CD14-positive monocyte (primary cell): ENCODE data around the gene KEAP1. TPM values are rescaled to one million over a fixed set of nuclear protein-coding genes. Genes with fewer than 3 reads are reported as not detected.
A peak's percentile ranks its signal among the peaks of the same experiment; 100 is the strongest.

Experiments used
- DNase-seq, 3 donors: peaks; one replicate each; pipeline ENCODE4 v3.0.0-alpha.2; 2011 to 2022
- H2AFZ ChIP-seq: 2 replicates; pipeline ENCODE4 v1.6.0; 2012; ENCODE audit warnings: mild to moderate bottlenecking, low read depth, low read length, inconsistent platforms; ENCODE audit not compliant: insufficient read depth, poor library complexity, severe bottlenecking
- H3K27ac ChIP-seq, 2 donors: 1 replicate in 1 of 2; 2 replicates in 1 of 2; pipeline ENCODE4 v1.5.1; 2012 to 2013; ENCODE audit warnings: low read length in 2 of 2, control low read depth in 1 of 2, inconsistent platforms in 1 of 2, low read depth in 1 of 2, mild to moderate bottlenecking in 1 of 2
- H3K27me3 ChIP-seq, 2 donors: one replicate each; pipeline versions ENCODE4 v1.6.0 to v1.6.1; 2011 to 2013; ENCODE audit warnings: low read length in 2 of 2; ENCODE audit not compliant: control insufficient read depth in 2 of 2, insufficient read depth in 2 of 2
- H3K36me3 ChIP-seq, 2 donors: replicated peaks in 1 of 2; 1 replicate in 1 of 2; 2 replicates in 1 of 2; pipeline versions ENCODE4 v1.5.1 to v1.6.1; 2012 to 2013; ENCODE audit warnings: low read length in 2 of 2, control low read depth in 1 of 2, inconsistent platforms in 1 of 2, mild to moderate bottlenecking in 1 of 2; ENCODE audit not compliant: insufficient read depth in 2 of 2, control insufficient read depth in 1 of 2
- H3K4me1 ChIP-seq, 2 donors: 1 replicate in 1 of 2; 2 replicates in 1 of 2; pipeline versions ENCODE4 v1.5.1 to v1.6.1; 2012 to 2013; ENCODE audit warnings: low read length in 2 of 2, control low read depth in 1 of 2, inconsistent platforms in 1 of 2, mild to moderate bottlenecking in 1 of 2, moderate library complexity in 1 of 2; ENCODE audit not compliant: insufficient read depth in 2 of 2, control insufficient read depth in 1 of 2
- H3K4me2 ChIP-seq: replicated peaks from 2 replicates; pipeline ENCODE3; 2012; ENCODE audit warnings: low read length, moderate library complexity, mild to moderate bottlenecking; ENCODE audit not compliant: poor library complexity, severe bottlenecking; ENCODE audit errors: extremely low read depth
- H3K4me3 ChIP-seq, 3 experiments: fragments of 200-600 bp in 1 of 3; sonication (generic) in 1 of 3; replicated peaks in 1 of 3; 1 replicate in 2 of 3; 2 replicates in 1 of 3; pipeline ENCODE4 v1.5.1; 2011 to 2013; ENCODE audit warnings: low read length in 3 of 3, mild to moderate bottlenecking in 3 of 3, control low read depth in 2 of 3, low read depth in 2 of 3, inconsistent platforms in 1 of 3, moderate library complexity in 1 of 3
- H3K79me2 ChIP-seq: 2 replicates; pipeline ENCODE4 v1.6.0; 2012; ENCODE audit warnings: mild to moderate bottlenecking, control low read depth, inconsistent platforms, low read length, moderate library complexity; ENCODE audit not compliant: insufficient read depth
- H3K9ac ChIP-seq: 2 replicates; pipeline ENCODE4 v1.6.0; 2017; ENCODE audit warnings: low read length, mild to moderate bottlenecking; ENCODE audit not compliant: insufficient read depth, poor library complexity, severe bottlenecking
- H3K9me3 ChIP-seq, 2 donors: replicated peaks in 1 of 2; 1 replicate in 1 of 2; 2 replicates in 1 of 2; pipeline versions ENCODE4 v1.5.1 to v1.6.1; 2012 to 2013; ENCODE audit warnings: low read length in 2 of 2, control low read depth in 1 of 2; ENCODE audit not compliant: control insufficient read depth in 1 of 2, insufficient read depth in 1 of 2
- H4K20me1 ChIP-seq: 2 replicates; pipeline ENCODE4 v1.6.0; 2012; ENCODE audit warnings: mild to moderate bottlenecking, low read length, control low read depth, moderate library complexity; ENCODE audit not compliant: insufficient read depth
- H3K27ac Mint-ChIP-seq, 7 donors: one replicate each; pipeline ENCODE4 v1.8.0; 2020; ENCODE audit warnings: mild to moderate bottlenecking in 7 of 7, mixed read lengths in 7 of 7, moderate library complexity in 6 of 7, inconsistent platforms in 2 of 7
- H3K27me3 Mint-ChIP-seq, 3 donors: one replicate each; pipeline ENCODE4 v1.8.0; 2021 to 2022; ENCODE audit warnings: low read depth in 3 of 3, mild to moderate bottlenecking in 3 of 3, mixed read lengths in 3 of 3, moderate library complexity in 3 of 3, inconsistent platforms in 1 of 3
- H3K36me3 Mint-ChIP-seq, 2 donors: one replicate each; pipeline ENCODE4 v1.8.0; 2020; ENCODE audit warnings: mixed read lengths in 2 of 2, inconsistent platforms in 1 of 2, mild to moderate bottlenecking in 1 of 2
- H3K4me1 Mint-ChIP-seq: one replicate; pipeline ENCODE4 v1.8.0; 2020; ENCODE audit warnings: mild to moderate bottlenecking, mixed read lengths
- H3K4me3 Mint-ChIP-seq, 2 donors: one replicate each; pipeline ENCODE4 v1.8.0; 2020; ENCODE audit warnings: mild to moderate bottlenecking in 2 of 2, mixed read lengths in 2 of 2, moderate library complexity in 1 of 2
- H3K9me3 Mint-ChIP-seq, 7 donors: one replicate each; pipeline ENCODE4 v1.8.0; 2020 to 2022; ENCODE audit warnings: mixed read lengths in 7 of 7, mild to moderate bottlenecking in 6 of 7, moderate library complexity in 6 of 7, inconsistent platforms in 2 of 7
- CTCF ChIP-seq: fragments of 200-600 bp; IDR thresholded peaks from one replicate; pipeline ENCODE4 v1.8.0; 2022; ENCODE audit warnings: antibody characterized with exemption, mild to moderate bottlenecking
- WGBS: methylation state at CpG from one replicate; pipeline ENCODE4 v1.1.5; 2013; ENCODE audit warnings: missing lambda C conversion rate; ENCODE audit not compliant: insufficient coverage; 5-methylcytosine and 5-hydroxymethylcytosine counted together
- intact Hi-C, 2 donors: fragments of 100-400 bp; cut with micrococcal nuclease; formaldehyde crosslinking; loops; one replicate each; pipeline versions ENCODE4 v1.15.0 to v1.15.1; 2023
- polyA plus RNA-seq, 3 donors: library from polyadenylated mRNA; depleted of rRNA in 1 of 3; unstranded in 2 of 3; stranded (reverse) in 1 of 3; fragments of 300-500 nt in 2 of 3; fragments of >200 nt in 1 of 3; fragmentation: Illumina TruSeq in 2 of 3; gene quantifications; 1 replicate in 2 of 3; 2 replicates in 1 of 3; pipeline ENCODE4 v1.2.3, GENCODE V29; 2012 to 2021

The KEAP1 gene
- polyA plus RNA-seq, 3 donors: 26.0 to 32.6 (median 26.1) TPM

GRCh38 chr19:10508707-10509106, 5.6 kb upstream of the KEAP1 start:
- Histone ChIP-seq H3K9ac (no peak overlapping the region), H3K36me3 (no peaks in the 10 kb centered on the region), H2AFZ (no peak overlapping the region), H3K9me3 (peaks cover 0 to 5% of the 10 kb centered on the region in 2 donors), H4K20me1 (no peaks in the 10 kb centered on the region), H3K4me1 (peaks cover 14 to 16% of the 10 kb centered on the region in 2 donors), H3K27ac (no peak overlapping the region), H3K4me2 (no peak overlapping the region), H3K79me2 (no peaks in the 10 kb centered on the region), H3K4me3 (no peak overlapping the region), H3K27me3 (peaks cover 10% of the 10 kb centered on the region in 2 donors)
- intact Hi-C loops: loop anchor here (5.0 to 10.0 kb wide), 3 partner anchors 54 to 574 kb away; partner anchors contain the start of gene OLFM2 (in 1 of the 2)
- Mint-ChIP-seq H3K27ac (no peak overlapping the region), H3K4me1 (peaks cover 20% of the 10 kb centered on the region), H3K36me3 (peaks cover 3 to 8% of the 10 kb centered on the region in 2 donors), H3K27me3 (peaks cover 10 to 15% (median 12%) of the 10 kb centered on the region in 3 donors), H3K9me3 (peaks cover 0 to 7% (median 0%) of the 10 kb centered on the region in 7 donors), H3K4me3 (no peak overlapping the region)
- DNase-seq: no peak
- 79% methylated on average over 2 of the region's 3 CpGs for WGBS
- no peak for TF ChIP-seq CTCF

GRCh38 chr19:10508036-10508435, 4.9 kb upstream of the KEAP1 start:
- H3K4me2 ChIP-seq: no peak overlapping the region
- intact Hi-C loops: loop anchor here (5.0 to 10.0 kb wide), 3 partner anchors 54 to 573 kb away; partner anchors contain the start of gene OLFM2 (in 1 of the 2)
- peaks cover 19 to 22% of the 10 kb centered on the region in 2 donors for H3K4me1 ChIP-seq
- Mint-ChIP-seq H3K27ac (no peak overlapping the region), H3K36me3 (peaks cover 0 to 2% of the 10 kb centered on the region in 2 donors), H3K27me3 (peaks cover 4 to 9% (median 5%) of the 10 kb centered on the region in 3 donors), H3K4me3 (peak overlapping the region in 1 of 2 donors; percentile 16), H3K4me1 (peaks cover 22% of the 10 kb centered on the region), H3K9me3 (peaks cover 0 to 5% (median 0%) of the 10 kb centered on the region in 7 donors)
- no peak for DNase-seq
- H3K27me3 ChIP-seq: peaks cover 3% of the 10 kb centered on the region in 2 donors
- no peak overlapping the region for H2AFZ ChIP-seq
- TF ChIP-seq CTCF: no peak
- no peaks in the 10 kb centered on the region for H3K9me3 ChIP-seq
- H3K4me3 ChIP-seq: no peak overlapping the region
- H4K20me1 ChIP-seq: no peaks in the 10 kb centered on the region
- no peak overlapping the region for H3K27ac ChIP-seq
- H3K79me2 ChIP-seq: peaks cover 7% of the 10 kb centered on the region
- no peak overlapping the region for H3K9ac ChIP-seq
- no peaks in the 10 kb centered on the region for H3K36me3 ChIP-seq
- 98% methylated on average over 11 of the region's 16 CpGs for WGBS
